Neural crest cell (in vitro differentiated cells): ENCODE measurements around the gene MLC1. TPM values are rescaled to one million over a fixed set of nuclear protein-coding genes. Genes with fewer than 3 reads are reported as not detected.

Source experiments
- DNase-seq: peaks from one replicate; pipeline ENCODE4 v3.0.0; 2021; ENCODE audit warnings: low read depth, mixed read lengths, low spot score
- H3K27ac Mint-ChIP-seq: one replicate; pipeline ENCODE4 v1.8.0; 2021; ENCODE audit warnings: mild to moderate bottlenecking, mixed read lengths; ENCODE audit not compliant: unreplicated experiment
- H3K27me3 Mint-ChIP-seq: 2 replicates; pipeline ENCODE4 v1.8.0; 2021; ENCODE audit warnings: low read depth, mild to moderate bottlenecking, mixed read lengths
- H3K36me3 Mint-ChIP-seq: 2 replicates; pipeline ENCODE4 v1.8.0; 2021; ENCODE audit warnings: low read depth, mild to moderate bottlenecking, mixed read lengths
- H3K4me1 Mint-ChIP-seq: 2 replicates; pipeline ENCODE4 v1.8.0; 2021; ENCODE audit warnings: mixed read lengths
- H3K4me3 Mint-ChIP-seq: one replicate; pipeline ENCODE4 v1.8.0; 2021; ENCODE audit warnings: mild to moderate bottlenecking, mixed read lengths
- H3K9me3 Mint-ChIP-seq: 2 replicates; pipeline ENCODE4 v1.8.0; 2021; ENCODE audit warnings: mixed read lengths
- total RNA-seq: library from RNA; stranded (reverse); gene quantifications from 2 replicates; pipeline ENCODE4 v1.2.1, GENCODE V29; 2021
- TF ChIP-seq, protein P1 (sequence below): fragments of 200-600 bp; sonication (generic); conservative IDR thresholded peaks from 2 replicates; pipeline ENCODE4 v1.5.0; 2021; ENCODE audit warnings: antibody characterized with exemption, mild to moderate bottlenecking

The MLC1 gene
- total RNA-seq, 1 donor from 2014 or later: 3.3 TPM

DNA sequence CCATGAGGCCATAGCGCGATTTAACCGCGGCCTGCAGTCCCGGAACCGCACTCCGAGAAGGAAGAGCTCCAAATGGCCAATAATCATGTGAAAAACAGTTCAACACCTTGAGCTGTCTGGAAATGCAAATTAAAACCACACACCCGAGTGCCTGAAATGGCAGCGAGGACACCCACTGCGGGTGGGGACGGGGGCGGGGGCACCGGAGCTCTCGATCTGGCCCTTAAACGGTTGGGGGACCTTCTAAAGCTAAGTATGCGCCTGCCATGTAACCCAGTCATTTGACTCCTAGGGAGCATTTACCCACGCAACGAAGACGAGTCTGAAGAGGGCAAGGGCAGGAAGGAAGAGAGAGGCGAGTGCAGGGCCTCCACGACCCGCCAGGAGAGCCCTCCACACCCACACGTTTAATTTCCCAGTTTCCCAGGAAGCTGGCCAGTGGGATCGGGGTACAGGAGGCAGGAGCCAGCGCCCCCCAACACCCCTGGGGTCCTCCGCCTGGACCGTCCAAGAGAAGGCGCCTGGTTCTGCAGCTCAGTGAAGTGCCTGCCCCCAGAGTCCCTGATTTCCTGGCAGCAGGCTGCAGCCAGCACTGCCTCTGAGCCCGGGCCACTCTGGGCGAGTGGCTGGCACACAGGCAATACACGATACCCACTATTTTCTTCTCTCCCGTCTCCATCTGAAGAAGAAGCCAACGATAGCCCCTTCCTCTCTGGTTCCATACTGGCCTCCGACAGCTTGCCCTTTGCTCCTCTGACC, 28.8 kb downstream of the MLC1 start:
- H3K27ac Mint-ChIP-seq: no peak overlapping the region
- H3K4me1 Mint-ChIP-seq: peaks cover 14% of the 10 kb centered on the region
- no peak overlapping the region for H3K4me3 Mint-ChIP-seq
- no peak for DNase-seq
- H3K9me3 Mint-ChIP-seq: peaks cover 5% of the 10 kb centered on the region
- H3K36me3 Mint-ChIP-seq: peaks cover 5% of the 10 kb centered on the region
- TF ChIP-seq, protein P1, sequence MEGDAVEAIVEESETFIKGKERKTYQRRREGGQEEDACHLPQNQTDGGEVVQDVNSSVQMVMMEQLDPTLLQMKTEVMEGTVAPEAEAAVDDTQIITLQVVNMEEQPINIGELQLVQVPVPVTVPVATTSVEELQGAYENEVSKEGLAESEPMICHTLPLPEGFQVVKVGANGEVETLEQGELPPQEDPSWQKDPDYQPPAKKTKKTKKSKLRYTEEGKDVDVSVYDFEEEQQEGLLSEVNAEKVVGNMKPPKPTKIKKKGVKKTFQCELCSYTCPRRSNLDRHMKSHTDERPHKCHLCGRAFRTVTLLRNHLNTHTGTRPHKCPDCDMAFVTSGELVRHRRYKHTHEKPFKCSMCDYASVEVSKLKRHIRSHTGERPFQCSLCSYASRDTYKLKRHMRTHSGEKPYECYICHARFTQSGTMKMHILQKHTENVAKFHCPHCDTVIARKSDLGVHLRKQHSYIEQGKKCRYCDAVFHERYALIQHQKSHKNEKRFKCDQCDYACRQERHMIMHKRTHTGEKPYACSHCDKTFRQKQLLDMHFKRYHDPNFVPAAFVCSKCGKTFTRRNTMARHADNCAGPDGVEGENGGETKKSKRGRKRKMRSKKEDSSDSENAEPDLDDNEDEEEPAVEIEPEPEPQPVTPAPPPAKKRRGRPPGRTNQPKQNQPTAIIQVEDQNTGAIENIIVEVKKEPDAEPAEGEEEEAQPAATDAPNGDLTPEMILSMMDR: no peak
- peaks cover 23% of the 10 kb centered on the region for H3K27me3 Mint-ChIP-seq

DNA sequence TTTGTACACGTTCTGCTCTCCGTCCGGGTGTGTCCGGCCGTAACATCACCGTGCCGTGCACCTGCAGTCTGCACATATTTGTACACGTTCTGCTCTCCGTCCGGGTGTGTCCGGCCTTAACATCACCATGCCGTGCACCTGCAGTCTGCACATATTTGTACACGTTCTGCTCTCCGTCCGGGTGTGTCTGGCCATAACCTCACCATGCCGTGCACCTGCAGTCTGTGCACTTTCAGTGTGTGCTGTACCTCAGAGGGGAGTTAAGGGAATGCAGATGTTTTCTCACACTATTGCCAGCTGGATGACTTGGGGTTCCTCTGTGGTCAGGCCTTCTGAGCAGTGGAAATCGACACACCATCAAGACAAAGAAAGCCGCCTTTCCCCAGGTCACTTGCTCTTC, 31.4 kb downstream of the MLC1 start:
- H3K27me3 Mint-ChIP-seq: peaks cover 12% of the 10 kb centered on the region
- H3K9me3 Mint-ChIP-seq: peaks cover 5% of the 10 kb centered on the region
- peaks cover under 1% of the 10 kb centered on the region for H3K4me1 Mint-ChIP-seq
- H3K36me3 Mint-ChIP-seq: peaks cover 5% of the 10 kb centered on the region
- H3K27ac Mint-ChIP-seq: no peak overlapping the region
- H3K4me3 Mint-ChIP-seq: no peak overlapping the region
- no peak for DNase-seq
- TF ChIP-seq, protein P1: no peak

DNA sequence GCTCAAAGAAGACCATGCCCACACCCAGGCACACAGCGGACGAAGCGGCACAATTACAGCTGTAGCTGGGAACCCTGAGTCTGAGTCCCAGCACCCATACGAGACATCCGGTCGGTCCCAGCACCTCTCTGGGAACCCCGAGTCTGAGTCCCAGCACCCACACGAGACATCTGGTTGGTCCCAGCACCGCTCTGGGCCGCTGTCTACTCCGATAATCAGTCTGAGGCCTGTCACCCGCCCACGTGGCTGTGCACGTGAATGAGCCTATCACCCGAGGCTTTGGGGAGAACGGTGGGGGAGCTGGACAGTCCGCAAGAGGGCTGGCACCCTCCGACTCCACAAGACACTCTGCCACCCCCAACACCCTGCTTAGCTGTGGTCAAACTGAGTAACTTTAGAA, 33.3 kb downstream of the MLC1 start:
- TF ChIP-seq, protein P1: no peak
- Mint-ChIP-seq H3K27me3 (peaks cover 11% of the 10 kb centered on the region), H3K4me3 (no peak overlapping the region), H3K27ac (no peak overlapping the region), H3K36me3 (peaks cover 5% of the 10 kb centered on the region), H3K9me3 (peaks cover 5% of the 10 kb centered on the region), H3K4me1 (no peaks in the 10 kb centered on the region)
- no peak for DNase-seq

DNA sequence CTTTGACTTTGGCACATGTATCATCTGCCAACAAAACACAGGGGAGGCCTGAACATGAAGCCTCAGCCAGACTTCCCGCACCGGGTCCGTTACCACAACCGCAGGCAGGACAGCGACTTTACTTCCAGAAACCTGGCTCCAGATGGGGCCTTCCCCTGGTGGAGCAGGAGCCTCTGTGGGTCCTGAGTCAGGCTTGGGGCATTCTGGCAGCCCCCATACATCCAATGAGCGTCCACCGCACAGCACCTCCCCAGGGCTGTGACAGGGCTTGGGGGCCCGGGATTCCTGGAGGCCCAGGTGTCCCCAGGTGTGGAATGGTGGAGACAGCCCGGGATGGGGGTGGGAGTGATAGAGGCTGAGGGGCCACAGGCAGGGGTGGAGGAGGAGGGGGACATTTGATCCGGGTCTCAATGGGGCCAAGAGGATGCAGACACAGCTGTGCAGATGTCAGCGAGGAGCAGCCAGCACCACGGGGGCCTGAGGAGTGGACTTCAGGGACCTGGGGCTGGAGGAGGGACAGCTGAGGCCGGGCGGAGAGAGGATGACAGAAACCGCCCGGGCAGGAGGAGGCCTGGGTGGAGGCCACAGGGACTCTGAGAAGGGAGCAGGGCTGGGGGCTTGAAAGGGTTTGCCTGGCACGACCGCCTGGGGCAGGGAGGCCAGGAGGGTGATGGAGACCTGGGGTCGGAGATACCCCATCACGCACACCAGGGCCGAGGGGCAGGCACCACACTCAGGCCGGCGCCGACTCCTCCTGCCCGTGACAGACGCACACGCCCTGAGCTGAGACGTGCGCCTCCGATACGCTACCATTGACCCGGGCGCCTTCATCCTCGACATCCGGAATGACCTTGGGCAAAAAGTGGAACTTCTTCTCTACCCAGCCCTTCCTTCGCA, 35.7 kb downstream of the MLC1 start:
- Mint-ChIP-seq H3K4me3 (no peak overlapping the region), H3K27me3 (peaks cover 8% of the 10 kb centered on the region), H3K4me1 (no peaks in the 10 kb centered on the region), H3K36me3 (peaks cover 5% of the 10 kb centered on the region), H3K9me3 (peaks cover 5% of the 10 kb centered on the region), H3K27ac (no peak overlapping the region)
- TF ChIP-seq, protein P1: no peak
- no peak for DNase-seq

DNA sequence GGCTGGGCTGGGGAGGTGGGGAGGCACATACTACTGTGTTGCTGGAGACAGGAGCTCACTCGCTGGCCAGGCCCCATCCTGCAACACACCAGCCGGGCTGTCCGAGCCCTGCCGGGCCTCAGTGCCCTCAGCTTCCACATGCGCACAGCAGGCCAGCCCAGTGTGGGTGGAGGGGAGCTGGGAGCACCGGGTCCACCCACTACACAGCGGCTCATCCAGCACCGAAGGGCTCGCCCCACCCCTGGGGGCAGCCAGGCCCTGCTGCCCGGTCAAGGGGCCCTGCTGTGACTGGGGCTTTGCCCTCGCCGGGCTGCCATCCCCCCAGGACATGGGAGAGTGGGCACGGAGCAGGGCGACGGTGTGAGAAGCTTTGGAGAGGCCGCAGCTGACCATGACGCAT, 36.4 kb downstream of the MLC1 start:
- Mint-ChIP-seq H3K27ac (no peak overlapping the region), H3K36me3 (peaks cover 3% of the 10 kb centered on the region), H3K27me3 (peaks cover 5% of the 10 kb centered on the region), H3K9me3 (peaks cover 3% of the 10 kb centered on the region), H3K4me1 (no peaks in the 10 kb centered on the region), H3K4me3 (no peak overlapping the region)
- no peak for DNase-seq
- TF ChIP-seq, protein P1: no peak
